GM10847 (cell line): ENCODE measurements around the gene ARHGAP23.

ENCODE experiments used
- POLR2A ChIP-seq: IDR thresholded peaks from 2 replicates; pipeline ENCODE4 v1.6.1; 2011; ENCODE audit not compliant: insufficient read length; ENCODE audit errors: extremely low read depth

ARHGAP23 gene

GRCh38 chr17:38557836-38558727 is 129.8 kb downstream of the ARHGAP23 start:
- TF ChIP-seq POLR2A: no peak

DNA sequence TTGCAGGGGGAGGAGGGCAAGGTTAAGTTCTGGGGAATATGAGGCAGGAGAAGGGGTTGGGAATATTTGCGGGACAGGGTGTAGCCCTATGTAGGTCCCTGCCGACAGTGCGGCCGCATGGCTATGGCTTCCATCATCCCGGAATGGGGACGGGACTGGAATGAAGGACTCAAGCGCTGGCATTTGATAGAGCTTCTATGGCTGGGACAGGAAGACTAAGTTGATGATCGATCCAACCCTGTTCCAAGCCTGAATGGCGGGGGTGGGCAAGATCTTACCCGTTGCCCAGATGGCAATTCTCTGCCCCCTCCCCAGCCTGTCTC is 130.4 kb downstream of the ARHGAP23 start:
- TF ChIP-seq POLR2A: no peak

DNA sequence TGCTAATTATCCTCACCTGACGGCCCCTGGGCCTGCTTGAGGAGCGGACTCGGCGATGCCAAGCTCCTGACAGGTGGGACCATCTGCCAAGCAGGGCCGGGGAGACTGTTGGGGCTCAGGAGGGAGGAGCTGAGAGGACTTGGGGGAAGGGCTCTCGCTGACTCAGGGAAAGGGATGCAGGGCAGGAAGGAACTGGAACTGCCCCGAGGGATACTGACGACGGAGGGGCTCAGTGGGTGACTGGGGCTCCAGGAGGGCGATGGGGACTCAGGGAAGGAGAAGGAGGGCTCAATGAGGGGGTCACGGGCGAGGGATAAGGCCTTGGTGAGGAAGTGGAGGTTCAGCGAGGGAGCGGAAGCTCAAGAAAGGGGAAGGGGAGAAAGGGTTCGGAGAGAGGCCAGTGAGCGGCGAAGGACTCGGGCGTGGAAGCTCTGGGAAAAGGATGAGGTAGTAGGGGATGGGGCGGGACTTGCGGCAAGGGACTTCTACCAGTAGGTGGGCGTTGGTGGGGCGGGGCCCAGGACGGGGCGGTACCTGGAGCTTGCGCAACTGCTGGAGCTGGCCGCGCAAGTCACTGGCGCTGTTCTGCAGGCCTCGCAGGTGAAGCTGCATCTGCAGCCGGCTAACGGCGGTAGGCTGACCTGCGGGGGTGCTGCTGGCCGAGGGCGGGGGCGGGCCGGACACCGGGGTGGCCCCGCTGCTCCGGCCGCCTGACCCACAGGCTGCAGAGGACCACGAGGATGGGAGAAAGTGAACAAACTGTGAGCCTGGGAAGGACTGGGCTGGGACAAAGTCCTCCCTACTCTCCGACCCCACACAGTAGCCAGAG is 131.0 kb downstream of the ARHGAP23 start:
- TF ChIP-seq POLR2A: no peak

GRCh38 chr17:38559880-38560230 is 131.6 kb downstream of the ARHGAP23 start:
- no peak for TF ChIP-seq POLR2A

- TF ChIP-seq POLR2A: no peak
Observed at GRCh38 chr17:38560503-38561318, 132.4 kb downstream of the ARHGAP23 start.

DNA sequence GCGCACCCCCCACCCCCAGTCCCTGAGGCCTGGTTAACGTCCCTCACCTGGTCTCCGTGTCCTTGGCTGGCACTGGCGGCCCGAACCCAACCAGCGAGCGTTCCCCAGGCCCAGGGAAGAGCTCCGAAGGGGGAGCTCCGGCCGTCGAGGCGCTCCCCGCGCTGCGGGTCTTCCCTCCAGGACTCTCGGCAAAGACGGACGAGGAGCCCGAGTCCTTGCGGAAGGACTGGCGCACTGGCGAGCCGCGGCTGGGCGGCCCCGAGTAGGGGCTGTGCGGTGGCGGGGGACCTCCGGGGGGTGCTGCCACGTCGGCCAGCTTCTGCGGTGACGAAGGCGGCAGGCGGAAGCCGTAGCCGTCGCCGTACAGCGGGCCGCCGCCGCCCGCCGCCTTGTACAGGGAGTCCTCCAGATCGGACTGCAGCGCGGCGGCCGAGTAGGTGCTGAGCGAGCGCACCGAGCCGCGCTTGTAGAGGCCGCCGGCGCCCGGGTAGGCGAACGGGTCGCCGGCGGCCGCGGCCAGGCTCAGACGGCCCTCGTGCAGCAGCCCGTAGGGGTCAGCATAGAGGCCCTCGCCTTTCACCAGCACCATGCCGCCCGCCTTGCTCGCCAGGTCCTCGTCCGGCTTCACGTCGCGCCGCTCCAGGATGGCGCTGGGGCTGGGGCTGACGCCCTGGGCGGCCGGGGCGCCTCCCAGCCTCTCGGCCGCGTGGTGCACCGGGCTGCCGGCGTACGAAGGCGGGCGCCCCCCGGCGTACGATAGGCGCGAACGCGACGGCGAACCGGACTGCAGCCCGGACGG is 133.4 kb downstream of the ARHGAP23 start:
- no peak for TF ChIP-seq POLR2A
